HepG2 (cell line): ENCODE measurements around the gene PTPN12. TPM values are rescaled to one million over a fixed set of nuclear protein-coding genes. Genes with fewer than 3 reads are reported as not detected.
"Not testable (repeated sequence)": the region's sequence is repeated elsewhere in the genome, so short reads cannot be mapped to it uniquely, and the experiment has no call there.

ENCODE experiments used
- ATAC-seq: fragments of 200-7000 bp; cut with Tn5 transposase; 3 replicates; pipeline ENCODE4 v1.9.1; 2020; ENCODE audit warnings: mild to moderate bottlenecking, moderate library complexity
- BruUV-seq: library from RNA; stranded (reverse); fragments of 400-500 nt; replicated peaks from 2 replicates; lab custom pipeline; 2021; lab: Mats Ljungman, UMichigan
- CTCF ChIA-PET: fragments of 300-600 bp; formaldehyde crosslinking; extraction: SDS; loops from one replicate; lab custom pipeline; 2021; ENCODE audit warnings: low total read pairs, inconsistent platforms, low intra/inter-chr PET ratio; lab: Yijun Ruan, JAX
- POLR2A ChIA-PET: fragments of 350-600 bp; sonication (Branson Sonifier 250); formaldehyde crosslinking; loops from one replicate; lab custom pipeline; 2020; ENCODE audit warnings: antibody characterized with exemption, inconsistent platforms; lab: Yijun Ruan, JAX
- DNase-seq: peaks from one replicate; pipeline ENCODE4 v3.0.0-alpha.2; 2015; ENCODE audit warnings: low spot score
- FAIRE-seq: peaks from 3 replicates; lab custom pipeline; 2011; peaks lifted over from hg19 to GRCh38; lab: Jason Lieb, UNC
- H2AFZ ChIP-seq: one replicate; pipeline ENCODE4 v1.6.1; 2011; ENCODE audit warnings: low read length, inconsistent platforms
- H3K27ac ChIP-seq: fragments of 300-600 bp; 3 replicates; pipeline ENCODE4 v1.8.0; 2011; ENCODE audit warnings: mixed run types, mild to moderate bottlenecking, mixed read lengths, low read length, inconsistent platforms; ENCODE audit not compliant: insufficient read depth; ENCODE audit errors: extremely low read length
- H3K27me3 ChIP-seq, 2 experiments: fragments of 200-600 bp in 1 of 2; 2 replicates in 1 of 2; 3 replicates in 1 of 2; pipeline versions ENCODE4 v1.6.0 to v1.8.0; 2011; ENCODE audit warnings: low read length in 2 of 2, mild to moderate bottlenecking in 2 of 2, moderate library complexity in 2 of 2, inconsistent platforms in 1 of 2; ENCODE audit not compliant: insufficient read depth in 2 of 2, control insufficient read depth in 1 of 2
- H3K36me3 ChIP-seq, 2 experiments: fragments of 200-600 bp in 1 of 2; replicated peaks in 1 of 2; 2 replicates in 1 of 2; 3 replicates in 1 of 2; pipeline versions ENCODE4 v1.5.1 to v1.8.0; 2011; ENCODE audit warnings: low read length in 2 of 2, inconsistent platforms in 1 of 2; ENCODE audit not compliant: insufficient read depth in 2 of 2, control insufficient read depth in 1 of 2
- H3K4me1 ChIP-seq: 2 replicates; pipeline ENCODE4 v1.5.1; 2012; ENCODE audit warnings: low read length, inconsistent platforms; ENCODE audit not compliant: insufficient read depth
- H3K4me2 ChIP-seq: 2 replicates; pipeline ENCODE4 v1.6.0; 2011; ENCODE audit warnings: low read depth, low read length, inconsistent platforms
- H3K4me3 ChIP-seq, 3 experiments: fragments of 200-600 bp in 1 of 3; sonication (generic), shearing (Covaris generic) in 1 of 3; replicated peaks in 1 of 3; 2 replicates each; pipeline ENCODE4 v1.5.1; 2011 to 2016; ENCODE audit warnings: low read length in 3 of 3, inconsistent platforms in 2 of 3, low read depth in 2 of 3, mild to moderate bottlenecking in 2 of 3, control low read depth in 1 of 3, mixed read lengths in 1 of 3; ENCODE audit not compliant: insufficient read depth in 1 of 3
- H3K79me2 ChIP-seq: one replicate; pipeline ENCODE4 v1.6.1; 2011; ENCODE audit warnings: low read length, inconsistent platforms; ENCODE audit not compliant: insufficient read depth
- H3K9ac ChIP-seq: 2 replicates; pipeline ENCODE4 v1.6.0; 2011; ENCODE audit warnings: mild to moderate bottlenecking, low read depth, low read length, inconsistent platforms; ENCODE audit not compliant: insufficient read depth
- H3K9me3 ChIP-seq: 2 replicates; pipeline ENCODE4 v1.5.1; 2012; ENCODE audit warnings: mild to moderate bottlenecking, low read length
- H4K20me1 ChIP-seq: 2 replicates; pipeline ENCODE4 v1.6.0; 2011; ENCODE audit warnings: inconsistent platforms, mild to moderate bottlenecking, low read length, moderate library complexity; ENCODE audit not compliant: insufficient read depth
- HNF4A ChIP-seq: sonication (generic); formaldehyde crosslinking; IDR thresholded peaks from 2 replicates; pipeline ENCODE4 v1.4.0; 2020; ENCODE audit warnings: missing genetic modification reagents
- PAXIP1 ChIP-seq: sonication (generic); formaldehyde crosslinking; conservative IDR thresholded peaks from 2 replicates; pipeline ENCODE4 v1.4.0; 2020; ENCODE audit warnings: mild to moderate bottlenecking, missing genetic modification reagents, moderate library complexity
- SKI ChIP-seq: fragments of 450-650 bp; IDR thresholded peaks from one replicate; pipeline ENCODE4 v1.6.1; 2018; ENCODE audit warnings: mild to moderate bottlenecking; ENCODE audit not compliant: partially characterized antibody
- SMAD3 ChIP-seq: sonication (generic); formaldehyde crosslinking; IDR thresholded peaks from 2 replicates; pipeline ENCODE4 v1.4.0; 2020; ENCODE audit warnings: missing genetic modification reagents
- ZNF770 ChIP-seq: sonication (generic); formaldehyde crosslinking; IDR thresholded peaks from 2 replicates; pipeline ENCODE4 v1.5.0; 2020; ENCODE audit warnings: mild to moderate bottlenecking, missing genetic modification reagents
- WGBS: methylation state at CpG from one replicate; pipeline ENCODE4 v1.1.6; 2017; ENCODE audit warnings: low lambda C conversion rate; 5-methylcytosine and 5-hydroxymethylcytosine counted together
- in situ Hi-C: cut with HindIII; loops from 2 replicates; pipeline ENCODE4 v1.10.0; 2017; ENCODE audit warnings: low pct_unique_long_range_greater_than_20kb; ENCODE audit not compliant: extremely low pct_ligation_motif_present
- intact Hi-C: fragments of 100-400 bp; cut with micrococcal nuclease; formaldehyde crosslinking; loops from one replicate; pipeline ENCODE4 v1.10.0; 2022; ENCODE audit not compliant: unreplicated experiment
- polyA plus RNA-seq, 8 experiments: library from polyadenylated mRNA; depleted of rRNA in 3 of 8; stranded (reverse) in 7 of 8; unstranded in 1 of 8; fragments of >200 nt; fragmentation: Illumina TruSeq in 4 of 8; extraction: Trizol in 4 of 8; gene quantifications; 2 replicates each; pipeline versions ENCODE4 v1.2.1 to v1.2.3, GENCODE V29; 2011 to 2016; ENCODE audit warnings: low read depth in 4 of 8, missing spikeins in 1 of 8, mixed read lengths in 1 of 8; ENCODE audit not compliant: insufficient read depth in 1 of 8
- total RNA-seq, 5 experiments: library from RNA; depleted of rRNA; stranded (reverse); fragments of >200 nt; fragmentation: Illumina TruSeq; extraction: Trizol; gene quantifications; 2 replicates each; pipeline ENCODE4 v1.2.3, GENCODE V29; 2016; ENCODE audit warnings: low read depth in 1 of 5

Gene PTPN12
- total and polyA plus RNA-seq, 2 of the 13 experiments (the other 11 are each of a cell fraction or from before 2014, with no cell fraction given), result 22.9 to 56.8 TPM

DNA sequence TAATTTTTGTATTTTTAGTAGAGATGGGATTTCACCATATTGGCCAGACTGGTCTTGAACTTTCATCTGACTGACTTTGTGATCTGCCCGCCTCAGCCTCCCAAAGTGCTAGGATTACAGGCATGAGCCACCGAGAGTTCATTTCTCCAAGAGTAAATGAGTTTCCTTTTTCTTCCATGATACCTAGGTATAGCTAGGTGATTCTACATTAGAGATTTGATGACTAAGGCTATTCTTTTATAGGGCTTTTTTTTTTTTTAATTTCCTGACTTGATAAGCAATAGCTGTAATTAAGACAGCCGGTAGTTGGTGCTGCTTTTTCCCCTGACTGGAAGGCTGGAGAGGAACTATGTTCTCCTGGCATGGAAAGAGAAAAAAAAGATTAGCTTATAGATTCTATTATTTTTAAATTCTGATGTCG is 3.3 kb downstream of the PTPN12 start (continued):
- TF ChIP-seq PAXIP1 (CRISPR knock-in tag) (peak; percentile 46; the same call in 1 of the 2 replicates), SMAD3 (CRISPR knock-in tag) (0 out of 2 replicates have a peak, but pooled peaks have one; percentile 26), HNF4A (CRISPR knock-in tag) (peak; percentile 68), SKI (peak; percentile 72)

DNA sequence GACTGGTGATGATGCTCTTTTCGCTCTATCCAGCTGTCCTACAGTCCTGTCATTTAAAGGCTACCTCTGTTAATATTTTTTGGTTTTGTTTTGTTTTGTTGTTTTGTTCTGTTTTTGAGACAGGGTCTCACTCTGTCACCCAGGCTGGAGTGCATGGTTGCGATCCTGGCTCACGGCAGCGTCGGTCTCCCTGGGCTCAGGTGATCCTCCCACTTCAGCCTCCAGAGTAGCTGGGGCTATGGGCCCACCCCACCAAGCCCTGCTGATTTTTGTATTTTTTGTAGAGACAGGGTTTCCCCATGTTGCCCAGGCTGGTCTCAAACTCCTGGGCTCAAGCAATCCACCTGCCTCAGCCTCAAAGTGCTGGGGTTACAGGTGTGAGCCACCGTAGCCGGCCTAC is 3.9 kb downstream of the PTPN12 start:
- in situ Hi-C loops, ATAC-seq, H3K9me3 ChIP-seq, H2AFZ ChIP-seq, H3K27ac ChIP-seq, H3K27me3 ChIP-seq, CTCF ChIA-PET, H3K9ac ChIP-seq, H3K36me3 ChIP-seq, intact Hi-C loops, BruUV-seq, FAIRE-seq, DNase-seq: not testable (repeated sequence)
- H3K4me2 ChIP-seq, result peak overlapping the region; percentile 79
- POLR2A ChIA-PET, result interaction anchor here (1.0 to 1.4 kb wide), 4 partner anchors 8 to 131 kb away, joined by 3 to 5 read pairs (median 4); partner anchors contain the start of gene GSAP
- peaks cover 88% of the 10 kb centered on the region for H3K79me2 ChIP-seq
- peak overlapping the region in 1 of 3 experiments; percentile 24; a peak in 2 of 6 replicates for H3K4me3 ChIP-seq
- TF ChIP-seq ZNF770 (CRISPR knock-in tag), result peak; percentile 64; the same call in 1 of the 2 replicates
- peaks cover 58% of the 10 kb centered on the region for H3K4me1 ChIP-seq
- 93% methylated on average over 7 of the region's 7 CpGs for WGBS
- peaks cover 60% of the 10 kb centered on the region for H4K20me1 ChIP-seq
